GM19099 (cell line): ENCODE measurements around the gene TMEM244.

Experiments used
- POLR2A ChIP-seq: IDR thresholded peaks from 3 replicates; pipeline ENCODE4 v1.6.1; 2011; ENCODE audit warnings: low read depth; ENCODE audit not compliant: insufficient read length; ENCODE audit errors: extremely low read depth

The TMEM244 gene

DNA sequence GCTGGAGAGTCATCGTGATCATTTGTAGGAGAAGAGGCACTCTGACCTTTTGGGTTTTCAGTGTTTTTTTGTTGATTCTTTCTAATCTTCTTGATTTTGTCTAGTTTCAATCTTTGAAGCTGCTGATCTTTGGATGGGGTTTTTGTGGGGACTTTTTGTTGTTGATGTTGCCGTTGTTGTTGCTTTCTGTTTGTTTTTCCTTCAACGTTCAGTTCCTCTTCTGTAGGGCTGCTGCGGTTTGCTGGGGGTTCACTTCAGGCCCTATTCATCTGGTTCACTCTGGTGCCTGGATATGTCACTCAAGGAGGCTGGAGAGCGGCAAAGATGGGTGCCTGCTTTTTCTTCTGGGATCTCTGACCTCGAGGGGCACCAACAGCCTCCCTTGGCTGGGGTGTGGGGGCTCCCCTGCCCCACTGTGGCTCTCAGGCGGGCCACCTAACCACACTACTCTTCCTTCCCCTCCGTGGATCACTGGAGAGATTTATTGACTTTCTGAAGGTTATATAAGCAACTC lies 21.5 kb upstream of the TMEM244 start:
- no peak for TF ChIP-seq POLR2A

DNA sequence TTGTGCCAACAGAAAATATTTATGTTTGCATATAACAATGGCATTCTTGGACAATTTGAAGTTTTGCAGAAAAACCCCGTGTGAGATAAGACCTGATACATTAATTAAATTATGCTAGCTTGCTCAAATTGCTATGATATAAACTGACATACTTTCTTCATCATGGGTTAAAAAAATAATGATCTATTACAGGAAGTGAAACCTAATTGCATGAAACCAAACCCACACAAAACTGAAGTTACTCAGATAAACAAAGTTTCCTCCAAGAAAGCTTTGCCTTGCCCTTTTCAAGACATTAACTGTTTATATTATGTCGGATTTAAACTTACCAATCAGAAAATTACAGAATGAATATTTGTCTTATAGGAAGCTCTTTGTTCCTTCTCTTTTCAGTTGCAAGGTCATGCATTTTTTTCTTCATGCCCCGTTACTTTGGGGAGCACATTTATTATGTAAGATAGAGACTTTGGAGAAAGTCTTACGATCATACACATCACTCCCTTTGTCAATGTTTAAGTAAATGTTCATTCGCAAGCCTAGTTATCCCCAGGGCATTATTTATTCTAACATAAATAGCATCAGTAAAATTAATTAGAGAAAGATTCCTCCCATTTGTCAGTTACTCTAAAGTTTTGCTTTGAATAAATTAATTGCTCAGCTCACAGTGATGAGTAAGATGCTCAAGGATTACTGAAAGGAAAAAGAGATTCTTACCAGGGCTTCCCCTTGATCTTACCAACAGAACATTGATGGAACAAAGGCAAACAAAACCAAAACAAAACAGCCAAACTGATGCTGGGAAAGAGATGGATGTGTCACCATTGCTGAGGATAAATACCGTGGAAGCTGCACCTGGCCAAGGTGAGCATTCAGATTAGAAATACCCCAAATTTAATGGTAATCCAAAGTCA lies 14.8 kb upstream of the TMEM244 start:
- TF ChIP-seq POLR2A = no peak

DNA sequence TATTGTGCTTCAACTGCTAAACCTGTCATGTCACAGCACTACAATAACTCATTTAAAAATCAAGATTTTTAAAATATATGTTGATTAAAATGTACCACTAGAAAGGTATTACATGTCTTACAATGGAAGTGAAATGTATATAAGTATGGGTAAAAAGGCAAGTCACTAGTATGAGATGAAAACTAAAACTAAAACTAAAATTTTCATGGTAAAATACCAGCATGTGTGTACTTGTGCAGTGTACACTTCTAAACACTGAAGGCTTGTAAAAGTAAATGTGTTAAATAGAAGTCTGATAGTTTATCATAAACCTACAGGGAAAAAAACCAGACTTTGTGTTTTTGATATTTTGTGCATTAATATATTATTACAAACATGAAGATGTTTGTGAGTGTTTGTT lies 13.7 kb upstream of the TMEM244 start:
- no peak for TF ChIP-seq POLR2A

DNA sequence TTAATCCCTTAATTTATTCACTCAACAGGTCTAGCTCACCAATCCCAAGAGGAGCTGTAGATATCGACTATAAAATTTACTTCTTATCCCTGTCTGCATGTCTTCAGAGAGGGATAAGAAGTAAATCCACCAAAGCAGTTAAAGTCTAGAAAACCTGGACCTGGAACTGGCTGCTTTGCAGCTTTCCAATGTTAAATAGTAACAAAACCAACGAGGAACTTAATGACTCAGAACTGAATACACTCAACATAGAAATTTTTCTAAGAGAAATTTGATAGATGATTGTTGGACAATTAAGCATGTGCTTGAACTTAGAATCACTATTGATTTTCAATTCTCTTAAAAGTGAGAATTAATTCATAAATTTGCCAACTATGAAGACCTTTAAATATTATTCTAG lies 11.5 kb upstream of the TMEM244 start:
- no peak for TF ChIP-seq POLR2A

DNA sequence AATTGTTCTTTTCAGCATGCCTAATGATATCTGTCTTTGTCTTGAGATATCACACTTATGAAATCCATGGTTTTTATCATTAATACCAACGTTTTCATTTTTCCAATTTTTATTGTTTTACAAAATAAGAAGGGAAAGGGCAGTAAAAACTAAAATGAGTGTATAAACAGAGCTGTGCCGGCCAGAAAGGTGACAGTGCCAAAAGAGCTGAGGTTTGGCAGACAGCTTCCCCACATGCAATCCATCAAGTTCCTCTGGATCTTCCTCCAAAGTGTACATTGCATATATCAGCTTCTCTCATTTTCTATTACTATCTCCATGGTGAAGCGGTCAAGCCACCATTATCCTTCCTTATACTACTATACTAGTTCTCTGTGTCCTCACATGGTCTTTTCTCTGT lies 10.1 kb upstream of the TMEM244 start:
- no peak for TF ChIP-seq POLR2A

DNA sequence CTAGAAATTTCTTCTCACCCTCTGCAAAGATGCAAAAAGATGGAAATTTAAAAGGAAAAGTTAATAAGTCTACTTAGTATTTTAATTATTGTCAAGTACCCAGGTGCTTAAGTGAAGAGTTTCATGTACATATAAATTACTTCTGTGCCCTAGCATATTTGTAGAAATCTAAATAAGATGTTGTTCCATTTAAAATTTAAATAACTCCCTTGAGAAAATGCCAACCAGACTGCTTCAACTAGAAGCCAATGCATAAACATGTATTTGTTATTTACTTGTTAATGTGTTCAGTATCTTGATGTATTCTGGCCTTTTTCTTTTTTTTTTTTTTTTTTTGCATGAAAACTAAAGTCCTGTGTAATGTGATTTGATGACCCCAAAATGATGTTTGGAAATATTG lies 6.3 kb upstream of the TMEM244 start:
- no peak for TF ChIP-seq POLR2A

DNA sequence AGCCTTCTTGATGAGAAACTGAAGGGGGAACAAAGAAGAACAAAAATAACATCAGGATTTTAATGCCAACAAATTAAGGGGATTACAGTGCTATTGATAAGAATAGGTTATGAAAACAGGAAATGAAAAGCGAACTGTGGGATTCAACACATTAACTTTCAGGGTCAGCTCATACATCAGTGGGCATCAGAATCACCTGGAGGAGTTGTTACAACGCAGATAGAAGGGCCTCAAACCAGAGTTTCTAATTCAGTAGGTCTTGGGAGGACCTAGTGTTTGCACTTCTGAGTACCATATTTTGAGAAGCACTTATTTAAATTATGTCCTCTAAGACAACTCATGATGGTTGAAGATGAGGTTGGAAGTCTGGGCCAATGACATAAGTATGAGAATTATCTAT lies 5.6 kb upstream of the TMEM244 start:
- TF ChIP-seq POLR2A = no peak

DNA sequence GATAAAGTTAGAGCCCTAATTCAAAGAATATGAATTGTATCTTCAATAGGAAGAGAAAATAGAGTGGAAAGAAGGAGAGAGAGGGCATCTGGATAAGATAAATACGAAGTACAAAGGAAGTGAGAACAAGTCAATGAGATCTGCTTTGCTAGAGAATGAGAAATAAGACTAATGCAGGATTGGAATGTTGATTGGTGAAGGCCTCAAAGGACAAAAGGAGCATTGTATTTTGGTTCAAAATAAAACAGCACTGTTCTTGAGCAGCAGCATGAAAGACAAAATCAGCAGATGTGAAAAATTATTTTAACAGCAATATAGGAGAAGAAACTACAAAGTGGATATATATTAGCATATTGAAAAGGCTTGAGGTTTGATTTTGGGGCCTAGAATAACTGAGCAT lies 5.1 kb upstream of the TMEM244 start:
- no peak for TF ChIP-seq POLR2A

DNA sequence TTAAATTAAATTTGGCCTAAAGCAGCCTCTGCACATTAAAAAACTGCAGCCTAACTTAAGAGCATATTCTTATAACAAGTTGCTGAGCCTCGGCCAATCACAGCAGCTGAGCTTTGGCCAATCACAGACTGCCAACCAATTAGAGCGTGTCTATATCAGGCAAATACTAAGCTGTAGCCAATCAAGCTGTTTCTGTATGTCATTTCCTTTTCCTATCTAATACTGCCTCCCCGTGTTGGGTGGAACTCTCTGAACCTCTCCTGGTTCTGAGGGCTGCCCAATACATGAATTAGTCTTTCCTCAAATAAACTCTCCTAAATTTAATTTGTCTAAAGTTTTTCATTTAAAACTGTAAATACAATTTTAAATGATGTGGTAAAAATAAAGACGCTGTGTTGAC lies 3.9 kb upstream of the TMEM244 start:
- no peak for TF ChIP-seq POLR2A

DNA sequence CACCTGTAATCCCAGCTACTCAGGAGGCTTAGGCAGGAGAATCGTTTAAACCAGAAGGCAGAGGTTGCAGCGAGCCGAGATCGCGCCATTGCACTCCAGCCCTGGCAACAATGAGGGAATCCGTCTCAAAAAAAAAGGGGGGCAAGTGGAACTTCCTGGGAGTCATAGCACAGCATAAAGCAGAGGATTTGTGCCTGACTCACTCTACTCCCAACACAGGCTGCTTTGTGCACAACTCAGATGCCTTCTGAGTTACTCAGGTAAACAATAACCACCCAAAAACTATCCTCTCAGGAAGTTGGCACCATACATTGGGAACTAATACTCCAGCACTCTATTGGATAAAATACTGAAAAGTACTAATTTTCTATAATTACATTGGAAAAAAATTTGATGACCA lies 2.5 kb upstream of the TMEM244 start:
- TF ChIP-seq POLR2A = no peak

DNA sequence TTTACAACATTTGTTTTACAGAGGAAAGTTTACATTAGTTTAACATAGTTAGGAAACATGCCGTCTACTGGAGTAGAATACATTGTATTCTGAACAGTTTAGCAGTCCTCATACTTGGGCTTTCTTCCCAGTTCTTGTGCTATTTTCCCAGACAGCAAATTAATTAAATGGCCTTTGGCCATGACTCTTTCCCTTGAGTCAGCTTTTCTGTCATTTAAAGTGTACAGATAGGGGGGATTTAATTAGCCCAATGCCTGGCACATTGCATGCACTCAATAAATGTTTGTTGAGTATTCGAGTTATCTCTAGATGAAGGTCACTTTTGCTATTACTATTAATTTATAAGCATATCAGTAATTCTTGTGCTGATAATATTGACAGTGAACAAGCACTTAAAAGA lies 1.6 kb downstream of the TMEM244 start:
- TF ChIP-seq POLR2A = no peak

DNA sequence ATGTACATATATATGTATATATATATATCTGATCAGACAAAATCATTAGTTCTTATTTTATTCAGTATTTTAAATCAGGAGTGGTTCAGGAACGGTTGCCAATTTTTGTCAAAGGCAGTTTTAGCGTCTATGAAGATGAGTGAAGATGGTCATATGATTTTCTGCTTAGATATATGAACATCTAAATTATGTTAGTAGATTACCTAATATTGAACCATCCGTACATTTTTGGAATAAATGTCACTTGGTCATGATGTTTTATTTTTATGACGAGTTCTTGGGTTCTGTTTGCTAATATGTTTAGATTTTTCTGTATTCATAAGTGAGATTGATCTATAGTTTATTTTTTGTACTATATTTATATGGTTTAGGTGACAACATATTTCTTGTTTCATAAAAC lies 3.3 kb downstream of the TMEM244 start:
- TF ChIP-seq POLR2A = no peak

DNA sequence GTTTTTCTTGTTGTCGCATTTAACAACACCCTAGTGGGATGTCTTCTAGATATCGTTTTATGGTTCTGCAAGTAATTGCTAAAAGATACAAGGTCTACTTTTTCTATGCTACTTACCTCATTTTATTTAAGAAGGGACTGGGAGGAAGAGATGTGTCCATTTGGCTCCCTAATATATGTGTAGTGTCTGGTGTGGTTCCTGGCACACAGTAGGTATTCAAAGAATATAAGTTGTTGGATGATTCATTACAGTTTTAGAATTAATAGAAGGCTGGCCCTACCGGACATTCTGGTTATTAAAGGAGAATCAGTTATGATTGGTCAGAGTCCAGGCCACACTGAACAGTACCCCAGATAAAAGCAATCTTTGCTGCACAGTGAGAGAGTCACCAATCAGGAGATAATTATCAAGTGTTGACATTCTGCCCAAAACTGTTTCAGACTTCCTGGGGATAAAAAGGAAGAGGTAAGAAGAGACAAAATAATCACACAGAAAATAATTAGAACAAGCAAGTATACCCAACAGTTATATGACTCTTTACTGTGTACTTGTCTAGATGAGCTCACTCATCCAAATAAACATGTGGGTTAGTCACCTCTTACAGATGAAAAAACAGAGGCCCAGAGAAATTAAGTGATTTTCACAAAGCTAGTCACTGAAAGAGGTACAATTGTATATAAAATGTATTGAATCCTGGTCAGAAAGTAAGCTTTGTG lies 7.0 kb downstream of the TMEM244 start:
- no peak for TF ChIP-seq POLR2A

DNA sequence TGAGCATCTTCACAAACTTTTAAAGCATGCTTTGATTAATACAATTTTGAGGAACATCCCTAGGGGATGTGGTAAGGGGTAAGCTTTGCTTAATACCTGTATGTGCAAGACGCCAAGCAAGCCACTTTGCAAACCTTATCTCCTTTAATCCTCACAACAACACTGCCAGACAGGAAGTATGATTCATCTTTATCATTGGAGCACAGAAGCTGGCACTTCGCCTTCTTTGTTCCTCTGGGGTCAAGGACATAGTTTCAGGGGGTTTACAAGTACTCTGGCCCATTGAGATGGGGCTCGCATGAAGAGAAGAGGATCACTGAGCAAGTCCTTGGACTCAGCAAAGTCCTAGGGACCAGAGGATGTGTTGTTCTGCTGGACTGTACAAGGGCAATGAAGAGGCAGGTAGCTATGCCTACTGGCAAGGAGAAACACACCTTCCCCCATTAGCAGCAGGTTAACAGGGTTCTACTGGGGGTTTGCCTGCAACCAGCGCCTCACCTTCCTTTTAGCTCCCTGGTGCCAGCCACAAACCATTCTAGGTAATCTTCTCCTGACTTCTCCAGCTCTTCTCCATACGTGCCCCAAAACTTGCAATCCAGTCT lies 8.8 kb downstream of the TMEM244 start:
- TF ChIP-seq POLR2A = no peak

DNA sequence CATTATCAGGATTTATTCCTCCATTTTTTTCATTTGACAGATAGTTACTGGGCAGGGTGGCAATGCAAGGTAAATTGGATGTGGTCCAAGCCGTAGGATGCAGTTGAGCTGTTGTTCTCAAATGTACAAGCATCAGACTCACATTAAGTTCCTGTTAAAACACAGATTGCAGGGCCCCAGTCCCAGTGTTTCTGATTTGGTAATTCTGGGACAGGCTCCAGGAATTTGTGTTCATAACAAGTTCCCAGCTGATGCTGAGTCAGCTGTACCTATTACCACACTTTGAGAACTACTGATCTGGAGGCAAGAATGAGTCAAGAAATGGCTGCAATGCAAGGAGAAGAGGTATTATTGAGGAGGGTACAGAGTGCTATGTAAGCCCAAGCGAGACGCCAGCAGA lies 11.7 kb downstream of the TMEM244 start:
- TF ChIP-seq POLR2A = no peak

DNA sequence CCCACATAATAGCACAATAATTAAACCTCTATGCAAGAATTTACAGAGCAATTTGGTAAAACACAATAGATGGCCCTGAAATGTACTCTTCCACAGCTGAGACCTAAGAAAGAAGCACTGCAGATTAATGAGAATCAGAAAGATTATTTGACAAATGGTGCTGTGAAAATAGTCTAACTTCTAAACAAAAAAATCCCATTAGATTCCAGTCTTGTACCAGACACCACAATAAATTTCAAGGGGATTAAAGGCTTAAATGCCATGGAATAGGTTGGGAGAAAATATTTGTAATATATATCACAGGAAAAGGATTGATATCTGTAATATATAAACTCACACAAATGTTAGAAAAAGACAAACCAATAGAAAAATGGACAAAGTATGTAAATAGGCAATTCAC lies 14.4 kb downstream of the TMEM244 start:
- no peak for TF ChIP-seq POLR2A
